KBM-7 (cell line): ENCODE measurements around the gene TRAPPC3L.
A peak's percentile ranks its signal among the peaks of the same experiment; 100 is the strongest.

Source experiments
- DNase-seq: peaks from one replicate; pipeline ENCODE4 v3.0.0-alpha.2; 2015
- in situ Hi-C: fragments of 300-500 bp; cut with MboI; formaldehyde crosslinking; loops from 2 replicates; pipeline ENCODE4 v1.14.3; 2020; ENCODE audit warnings: low sequenced_read_pairs, low pct_unique_long_range_greater_than_20kb, mixed read lengths

TRAPPC3L gene

DNA sequence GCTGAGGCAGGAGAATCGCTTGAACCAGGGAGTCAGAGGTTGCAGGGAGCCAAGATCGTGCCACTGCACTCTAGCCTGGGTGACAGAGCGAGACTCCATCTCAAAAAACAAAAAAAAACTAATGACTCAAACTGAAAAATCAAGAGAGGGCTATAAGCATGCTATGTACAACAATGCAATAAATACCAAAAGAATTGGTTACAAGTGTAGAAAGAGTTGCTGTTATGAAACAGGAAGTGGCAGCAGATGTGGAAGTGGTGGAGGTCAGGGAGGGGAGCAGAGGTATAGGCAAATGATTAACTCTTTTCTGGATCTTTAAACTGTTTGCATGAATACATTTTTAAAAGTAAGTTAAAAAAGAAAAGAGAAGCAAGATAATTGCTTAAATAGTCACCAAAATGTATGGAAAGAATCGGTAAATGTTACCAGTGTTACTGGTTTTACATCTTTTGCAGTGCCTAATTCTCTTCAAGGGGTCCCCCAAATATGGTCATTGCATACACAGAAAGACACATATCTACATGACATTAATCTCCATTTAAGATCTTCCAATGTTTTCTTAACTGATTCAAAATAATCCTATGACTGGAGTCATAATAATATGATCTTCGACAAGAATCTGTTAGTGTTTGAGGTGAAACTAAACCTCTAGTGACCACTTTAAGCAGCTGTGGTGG is 69.3 kb downstream of the TRAPPC3L start:
- in situ Hi-C loops = no loop called here
- DNase-seq = peak; percentile 76

- in situ Hi-C loops = no loop called here
Observed at GRCh38 chr6:116475141-116475540, 70.3 kb downstream of the TRAPPC3L start.

DNA sequence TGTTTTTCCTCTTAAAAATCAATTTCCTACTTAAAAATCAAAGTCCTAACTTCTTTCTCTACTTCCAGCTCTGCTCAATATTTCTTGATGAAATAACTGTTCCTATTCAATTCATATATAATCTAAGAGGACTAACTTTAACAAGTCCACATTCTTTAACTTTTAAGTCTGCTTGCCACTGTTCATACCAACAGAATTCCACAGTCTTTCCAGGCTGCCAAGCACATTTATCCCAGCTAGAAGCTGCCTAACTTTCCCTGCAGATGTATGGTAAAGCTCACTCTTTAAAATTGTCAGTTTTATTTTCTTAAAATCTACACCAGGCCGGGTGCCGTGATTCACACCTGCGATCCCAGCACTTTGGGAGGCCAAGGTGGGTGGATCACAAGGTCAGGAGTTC is 72.8 kb downstream of the TRAPPC3L start:
- no peak for DNase-seq
- in situ Hi-C loops = no loop called here

More at GRCh38 chr6:116475141-116475540, 70.3 kb downstream of the TRAPPC3L start:
- peak; percentile 58 for DNase-seq

GRCh38 chr6:116471531-116471930 is 74.0 kb downstream of the TRAPPC3L start:
- in situ Hi-C loops = no loop called here

DNA sequence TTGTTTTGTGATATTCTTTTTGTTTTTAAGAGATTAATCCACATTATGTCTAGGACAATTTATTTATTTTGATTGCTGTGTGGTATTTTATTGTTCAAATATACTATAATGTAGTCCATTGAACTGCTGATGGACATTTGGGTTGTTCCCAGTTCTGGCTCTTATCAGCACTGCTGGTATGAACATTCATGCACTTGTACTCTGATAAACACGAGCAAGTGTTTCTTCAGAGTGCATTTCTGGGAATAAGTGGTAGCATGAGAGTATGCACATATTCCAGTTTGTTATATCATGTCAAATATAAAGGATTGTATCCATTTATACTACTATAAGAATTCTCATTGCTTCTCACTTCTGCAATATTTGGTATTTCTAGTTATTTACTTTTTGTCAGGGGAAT is 77.2 kb downstream of the TRAPPC3L start:
- in situ Hi-C loops = no loop called here
- no peak for DNase-seq

More at GRCh38 chr6:116471531-116471930, 74.0 kb downstream of the TRAPPC3L start:
- no peak for DNase-seq

DNA sequence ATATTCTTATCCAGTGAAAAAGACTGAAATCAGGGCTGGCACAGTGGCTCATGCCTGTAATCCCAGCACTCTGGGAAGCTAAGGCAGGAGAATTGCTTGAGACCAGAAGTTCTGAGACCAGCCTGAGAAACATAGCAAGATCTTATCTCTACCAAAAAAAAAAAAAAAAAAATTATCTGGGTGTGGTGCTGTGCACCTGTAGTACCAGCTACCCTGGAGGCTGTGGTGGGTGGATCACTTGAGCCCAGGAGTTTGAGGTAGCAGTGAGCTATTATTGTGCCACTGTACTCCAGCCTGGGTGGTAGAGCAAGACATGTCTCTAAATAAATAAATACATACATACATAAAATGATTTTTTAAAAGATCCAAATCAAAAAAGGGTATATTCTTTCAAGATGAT is 78.0 kb downstream of the TRAPPC3L start:
- DNase-seq = no peak
- in situ Hi-C loops = no loop called here

- in situ Hi-C loops = no loop called here
- no peak for DNase-seq
Observed at GRCh38 chr6:116467096-116467495, 78.4 kb downstream of the TRAPPC3L start.

DNA sequence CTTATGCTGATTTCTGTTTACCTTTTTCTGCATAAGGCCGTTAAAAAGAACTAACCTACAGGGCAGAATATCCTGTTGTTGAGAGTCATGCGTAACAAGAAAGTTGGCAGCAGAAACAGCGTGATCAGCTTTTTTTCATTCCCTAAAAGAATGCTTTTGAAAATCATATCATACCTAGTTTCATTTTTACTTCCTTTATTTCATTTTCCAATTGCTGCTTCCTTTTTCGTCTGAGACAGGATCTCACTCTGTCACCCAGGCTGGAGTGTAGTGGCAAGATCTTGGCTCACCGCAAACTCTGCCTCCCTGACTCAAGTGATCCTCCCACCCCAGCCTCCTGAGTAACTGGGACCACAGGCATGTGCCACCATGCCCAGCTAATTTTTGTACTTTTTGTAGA is 80.2 kb downstream of the TRAPPC3L start:
- in situ Hi-C loops = no loop called here
- DNase-seq = peak; percentile 90

DNA sequence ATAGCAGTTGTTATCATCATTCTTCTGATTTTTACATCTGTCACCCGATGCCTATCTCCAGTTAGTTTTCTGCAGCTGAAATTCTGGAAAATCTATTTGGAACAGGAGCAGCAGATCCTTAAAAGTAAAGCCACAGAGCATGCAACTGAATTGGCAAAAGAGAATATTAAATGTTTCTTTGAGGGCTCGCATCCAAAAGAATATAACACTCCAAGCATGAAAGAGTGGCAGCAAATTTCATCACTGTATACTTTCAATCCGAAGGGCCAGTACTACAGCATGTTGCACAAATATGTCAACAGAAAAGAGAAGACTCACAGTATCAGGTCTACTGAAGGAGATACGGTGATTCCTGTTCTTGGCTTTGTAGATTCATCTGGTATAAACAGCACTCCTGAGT is 82.2 kb downstream of the TRAPPC3L start:
- in situ Hi-C loops = no loop called here
- DNase-seq = no peak

DNA sequence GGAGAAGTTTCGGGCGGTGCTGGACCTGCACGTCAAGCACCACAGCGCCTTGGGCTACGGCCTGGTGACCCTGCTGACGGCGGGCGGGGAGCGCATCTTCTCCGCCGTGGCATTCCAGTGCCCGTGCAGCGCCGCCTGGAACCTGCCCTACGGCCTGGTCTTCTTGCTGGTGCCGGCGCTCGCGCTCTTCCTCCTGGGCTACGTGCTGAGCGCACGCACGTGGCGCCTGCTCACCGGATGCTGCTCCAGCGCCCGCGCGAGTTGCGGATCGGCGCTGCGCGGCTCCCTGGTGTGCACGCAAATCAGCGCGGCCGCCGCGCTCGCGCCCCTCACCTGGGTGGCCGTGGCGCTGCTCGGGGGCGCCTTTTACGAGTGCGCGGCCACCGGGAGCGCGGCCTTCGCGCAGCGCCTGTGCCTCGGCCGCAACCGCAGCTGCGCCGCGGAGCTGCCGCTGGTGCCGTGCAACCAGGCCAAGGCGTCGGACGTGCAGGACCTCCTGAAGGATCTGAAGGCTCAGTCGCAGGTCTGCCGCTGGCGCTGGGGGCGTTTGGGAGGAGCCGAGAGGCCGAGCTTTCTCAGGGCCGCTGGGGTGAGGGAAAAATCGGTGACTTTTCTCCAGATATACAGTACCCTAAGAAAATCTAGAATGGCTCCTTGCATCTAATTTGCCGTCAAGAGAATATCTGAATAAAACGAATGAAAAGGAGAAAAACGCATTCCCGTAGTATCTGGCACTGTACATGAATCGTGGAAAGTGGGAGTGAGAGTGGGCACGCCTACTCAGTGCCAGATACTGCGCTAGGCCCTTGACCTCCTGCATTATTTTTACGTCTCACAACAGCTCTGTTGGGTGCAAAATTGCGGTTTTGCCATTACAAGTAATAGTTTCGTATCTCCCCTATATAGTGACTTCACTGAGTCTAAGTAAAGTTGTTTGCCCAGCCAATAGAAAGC is 83.3 kb downstream of the TRAPPC3L start:
- in situ Hi-C loops = no loop called here
- peak; percentile 48 for DNase-seq

DNA sequence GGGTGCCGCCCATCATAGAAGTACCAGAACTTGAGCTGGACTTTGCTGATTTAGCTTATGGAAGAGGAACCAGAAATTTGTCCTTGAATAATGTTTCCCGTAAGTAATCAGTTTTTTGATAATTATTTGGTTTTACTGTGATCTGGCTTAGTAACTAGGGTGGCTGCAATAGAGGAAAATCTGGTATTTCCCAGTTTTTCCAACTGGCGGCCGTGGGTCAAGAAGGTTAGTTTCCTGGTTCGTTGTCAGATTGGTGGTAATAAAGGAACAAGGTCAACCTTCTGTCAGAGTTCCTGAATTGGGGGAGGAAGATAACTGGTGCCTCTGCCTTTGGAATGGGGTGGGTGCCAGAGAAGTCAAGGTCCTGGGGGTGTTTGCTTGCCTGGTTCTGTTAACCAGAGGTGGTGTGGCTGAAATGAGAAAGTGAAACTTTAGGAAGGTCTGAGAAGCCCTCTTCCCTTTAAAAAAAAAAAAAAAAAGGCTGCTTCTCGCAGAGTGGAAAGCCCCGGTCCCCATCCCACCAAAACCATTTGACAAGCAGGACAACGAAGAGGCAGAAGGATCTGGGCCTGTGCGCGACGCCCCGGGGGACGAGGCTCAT is 84.1 kb downstream of the TRAPPC3L start, which contains the start of gene CALHM6:
TSS of gene CALHM6 (plus strand) at position 45 of the 601 bp plus-strand sequence. CDS start at position 600, 555 bp downstream.
- in situ Hi-C loops = no loop called here
- DNase-seq = peak; percentile 22

DNA sequence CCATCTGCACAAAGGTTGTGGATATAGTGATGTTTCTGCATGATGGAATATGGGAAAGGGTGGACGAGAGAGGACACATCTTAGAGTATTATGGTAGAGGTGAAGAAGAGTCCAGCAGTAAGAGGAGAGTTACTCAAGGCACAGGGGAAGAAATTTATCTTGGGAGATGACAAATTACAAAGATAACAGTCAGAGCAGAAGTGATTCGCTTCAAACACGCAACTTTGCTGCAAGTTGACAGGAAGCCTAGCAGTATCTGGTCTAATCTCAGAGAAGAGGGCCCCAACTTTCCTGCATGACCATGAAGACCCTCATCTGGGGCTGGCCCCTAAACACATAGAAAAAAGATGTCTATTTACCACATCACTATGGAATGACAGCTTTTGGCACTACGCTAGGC is 85.6 kb downstream of the TRAPPC3L start:
- in situ Hi-C loops = no loop called here

DNA sequence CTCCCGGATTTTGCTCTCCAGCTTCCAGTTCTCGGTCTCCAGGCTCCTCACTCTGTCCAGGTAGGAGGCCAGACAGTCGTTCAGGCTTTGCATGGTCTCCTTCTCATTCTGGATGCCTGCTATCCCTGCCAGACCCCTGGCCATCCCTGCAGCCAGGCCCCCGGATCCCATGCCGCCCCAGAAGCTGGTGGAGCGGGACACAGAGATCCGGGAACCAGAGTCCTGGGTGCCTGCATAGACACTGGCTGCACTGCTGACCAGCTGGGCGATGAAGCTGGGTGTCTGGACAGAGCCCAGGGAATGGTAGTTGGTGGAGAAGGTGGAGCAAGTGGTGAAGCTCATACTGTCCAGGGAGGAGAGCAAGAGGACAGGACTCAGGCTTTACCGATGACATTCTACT is 87.2 kb downstream of the TRAPPC3L start:
- in situ Hi-C loops = no loop called here
- DNase-seq = no peak

More for the DNA sequence above, 85.6 kb downstream of the TRAPPC3L start:
- no peak for DNase-seq

- in situ Hi-C loops = no loop called here
- peak; percentile 48 for DNase-seq
Observed at GRCh38 chr6:116456927-116457326, 88.6 kb downstream of the TRAPPC3L start.

- in situ Hi-C loops = no loop called here
Observed at GRCh38 chr6:116456106-116456505, 89.4 kb downstream of the TRAPPC3L start.

DNA sequence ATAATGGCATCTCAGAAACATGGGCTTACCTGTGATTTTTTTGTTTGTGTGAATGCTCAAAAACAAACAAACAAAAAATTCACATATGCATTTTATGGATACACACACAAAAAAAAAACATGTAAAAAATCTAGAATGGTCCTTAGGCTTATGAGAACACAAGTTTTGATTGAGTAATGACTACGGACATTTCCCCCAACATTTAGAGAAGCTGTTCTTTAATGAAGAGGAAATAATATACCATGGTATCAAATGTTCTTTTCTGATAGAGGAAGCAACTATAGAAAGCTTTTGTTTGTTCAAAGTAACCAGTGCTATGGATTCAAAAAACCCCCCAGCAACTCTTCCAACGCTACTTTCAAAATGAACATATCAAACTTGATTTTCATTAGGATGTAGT is 93.0 kb downstream of the TRAPPC3L start:
- in situ Hi-C loops = no loop called here
- DNase-seq = no peak

More at GRCh38 chr6:116456106-116456505, 89.4 kb downstream of the TRAPPC3L start:
- DNase-seq = no peak

DNA sequence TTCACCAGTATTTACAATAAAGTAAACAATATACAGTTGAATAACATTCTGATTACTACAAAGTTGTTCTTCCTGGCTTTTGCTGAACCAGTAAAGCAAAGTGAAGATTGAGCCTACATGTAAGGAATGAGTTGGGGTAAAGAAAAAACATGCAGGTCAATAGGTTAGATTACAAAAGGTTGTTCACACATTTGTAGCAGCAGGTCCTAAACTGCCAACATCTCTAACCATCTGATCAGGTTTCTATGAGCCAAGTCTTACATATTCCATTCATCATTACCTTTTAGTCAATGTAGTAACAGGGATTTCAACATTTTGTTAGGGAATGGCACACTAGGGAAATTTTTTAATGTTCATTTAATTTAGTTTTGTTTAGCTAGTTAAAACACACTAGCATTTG is 93.6 kb downstream of the TRAPPC3L start:
- in situ Hi-C loops = no loop called here
- no peak for DNase-seq

DNA sequence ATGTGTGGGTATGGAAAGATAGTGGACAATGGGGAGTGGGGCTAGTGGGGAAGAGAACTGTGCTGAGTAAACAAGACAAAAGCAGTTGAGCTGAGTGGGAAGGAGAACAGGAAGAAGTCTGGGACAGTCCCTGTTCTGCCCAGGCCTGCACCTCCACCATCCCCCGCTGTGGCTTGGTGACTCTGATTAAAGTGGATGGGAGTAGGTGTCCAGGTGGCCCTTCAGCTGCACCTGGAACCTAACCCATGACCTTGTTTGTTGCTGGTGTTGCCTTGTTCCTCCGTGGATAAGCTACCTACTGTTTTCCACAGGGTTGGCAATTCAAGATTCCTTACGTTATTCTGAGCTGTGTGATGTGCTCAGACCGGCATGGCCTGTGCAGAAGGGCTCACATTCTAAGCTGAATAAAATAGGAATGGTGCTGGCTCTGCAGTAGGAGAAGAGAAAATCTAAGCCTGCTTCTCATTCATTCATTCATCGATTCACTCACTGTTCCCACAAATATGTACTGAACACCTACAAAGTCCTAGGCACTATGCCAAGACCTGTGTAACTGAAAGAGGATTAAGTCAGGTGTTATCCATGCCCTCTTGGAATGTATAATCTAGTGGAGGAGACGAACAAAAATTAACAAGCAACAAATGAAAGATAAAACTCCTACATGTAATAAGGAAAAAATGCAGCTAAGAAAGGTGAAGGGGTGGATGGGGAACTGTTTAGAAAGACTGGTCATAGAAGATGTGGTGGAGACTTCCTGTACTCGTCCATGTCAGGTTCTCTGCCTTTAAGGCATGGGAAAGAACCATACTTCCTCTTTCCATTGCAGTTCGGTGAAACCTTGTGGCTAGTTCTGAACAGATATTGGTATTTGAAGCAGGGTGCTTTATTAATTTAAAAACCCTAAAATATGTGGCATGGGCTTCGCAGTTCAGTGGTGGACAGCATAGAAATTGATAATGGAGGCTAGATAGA is 94.4 kb downstream of the TRAPPC3L start:
- DNase-seq = peak; percentile 85
- in situ Hi-C loops = no loop called here
